PFSK-1 (cell line): ENCODE data around the gene SHISAL1.

Experiments used
- FOXP2 ChIP-seq: optimal IDR thresholded peaks from 2 replicates; pipeline ENCODE3; 2011; ENCODE audit warnings: borderline replicate concordance, control low read depth, inconsistent platforms; ENCODE audit not compliant: insufficient read depth; ENCODE audit errors: extremely low read length, extremely low read depth
- POLR2AphosphoS5 ChIP-seq: IDR thresholded peaks from 2 replicates; pipeline ENCODE4 v1.6.1; 2012; ENCODE audit warnings: low read depth, mild to moderate bottlenecking, control low read depth, low read length, moderate library complexity
- SIN3A ChIP-seq: IDR thresholded peaks from 2 replicates; pipeline ENCODE4 v1.6.1; 2012; ENCODE audit warnings: mild to moderate bottlenecking, low read length, moderate library complexity, borderline replicate concordance; ENCODE audit not compliant: insufficient read depth
- TF ChIP-seq, protein P1 (sequence below), 2 experiments: IDR thresholded peaks; 2 replicates each; pipeline versions ENCODE4 v1.6.1 to v1.8.0; 2011 to 2012; ENCODE audit warnings: low read depth in 2 of 2, low read length in 2 of 2, control low read depth in 1 of 2, inconsistent platforms in 1 of 2, mild to moderate bottlenecking in 1 of 2, moderate library complexity in 1 of 2; ENCODE audit not compliant: insufficient read depth in 1 of 2

DNA sequence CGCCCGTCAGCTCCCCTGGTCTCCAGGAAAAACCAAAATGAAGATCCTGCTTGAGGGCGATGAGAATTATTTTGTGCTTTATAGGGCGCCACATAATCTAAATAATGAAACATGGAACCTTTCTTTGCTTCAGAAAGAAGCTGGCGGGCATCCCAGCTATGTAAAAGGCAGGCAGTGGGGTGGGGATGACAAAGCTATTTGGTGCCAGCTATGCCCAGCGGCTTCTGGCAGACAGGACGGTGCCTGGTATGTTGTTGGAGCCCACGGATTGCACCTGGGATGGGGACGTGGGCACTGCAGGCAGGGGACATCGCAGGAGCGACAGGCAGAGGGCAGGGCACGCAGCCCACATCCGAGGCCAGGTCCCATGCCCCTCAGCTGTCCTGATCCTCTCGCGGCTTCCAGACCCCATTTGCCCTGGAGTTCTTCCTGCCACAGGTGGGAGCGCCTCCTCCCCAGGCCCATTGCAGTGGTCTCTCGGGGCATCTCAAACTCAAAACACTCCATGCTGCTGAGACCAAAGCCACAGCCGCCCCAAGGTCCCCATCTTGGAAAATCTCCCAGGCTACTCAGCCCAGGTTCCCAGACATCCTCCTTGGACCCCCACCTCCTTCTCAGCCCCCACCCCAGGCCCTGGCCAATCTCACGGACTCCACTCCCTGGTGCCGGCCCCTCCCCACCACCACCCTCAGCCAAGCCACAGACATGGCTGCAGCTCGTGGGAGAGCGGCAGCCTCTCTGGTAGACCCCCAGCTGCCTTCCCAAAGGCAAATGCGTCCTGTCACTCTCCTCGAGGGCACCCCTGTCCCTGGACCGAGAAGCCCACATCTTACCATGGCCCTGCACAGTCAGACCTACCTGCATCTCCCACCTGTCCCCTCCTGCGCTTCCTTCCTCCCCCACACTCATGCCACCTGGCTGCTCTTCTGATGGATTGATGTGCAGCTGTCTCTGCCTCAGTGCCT is 45.7 kb downstream of the SHISAL1 start:
- TF ChIP-seq, protein P1, sequence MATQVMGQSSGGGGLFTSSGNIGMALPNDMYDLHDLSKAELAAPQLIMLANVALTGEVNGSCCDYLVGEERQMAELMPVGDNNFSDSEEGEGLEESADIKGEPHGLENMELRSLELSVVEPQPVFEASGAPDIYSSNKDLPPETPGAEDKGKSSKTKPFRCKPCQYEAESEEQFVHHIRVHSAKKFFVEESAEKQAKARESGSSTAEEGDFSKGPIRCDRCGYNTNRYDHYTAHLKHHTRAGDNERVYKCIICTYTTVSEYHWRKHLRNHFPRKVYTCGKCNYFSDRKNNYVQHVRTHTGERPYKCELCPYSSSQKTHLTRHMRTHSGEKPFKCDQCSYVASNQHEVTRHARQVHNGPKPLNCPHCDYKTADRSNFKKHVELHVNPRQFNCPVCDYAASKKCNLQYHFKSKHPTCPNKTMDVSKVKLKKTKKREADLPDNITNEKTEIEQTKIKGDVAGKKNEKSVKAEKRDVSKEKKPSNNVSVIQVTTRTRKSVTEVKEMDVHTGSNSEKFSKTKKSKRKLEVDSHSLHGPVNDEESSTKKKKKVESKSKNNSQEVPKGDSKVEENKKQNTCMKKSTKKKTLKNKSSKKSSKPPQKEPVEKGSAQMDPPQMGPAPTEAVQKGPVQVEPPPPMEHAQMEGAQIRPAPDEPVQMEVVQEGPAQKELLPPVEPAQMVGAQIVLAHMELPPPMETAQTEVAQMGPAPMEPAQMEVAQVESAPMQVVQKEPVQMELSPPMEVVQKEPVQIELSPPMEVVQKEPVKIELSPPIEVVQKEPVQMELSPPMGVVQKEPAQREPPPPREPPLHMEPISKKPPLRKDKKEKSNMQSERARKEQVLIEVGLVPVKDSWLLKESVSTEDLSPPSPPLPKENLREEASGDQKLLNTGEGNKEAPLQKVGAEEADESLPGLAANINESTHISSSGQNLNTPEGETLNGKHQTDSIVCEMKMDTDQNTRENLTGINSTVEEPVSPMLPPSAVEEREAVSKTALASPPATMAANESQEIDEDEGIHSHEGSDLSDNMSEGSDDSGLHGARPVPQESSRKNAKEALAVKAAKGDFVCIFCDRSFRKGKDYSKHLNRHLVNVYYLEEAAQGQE (IDR thresholded peaks at IDR 0.05; ENCODE audit: insufficient read depth in 1 of 2, low read depth in 2 of 2, low read length in 2 of 2) = no peak
- no peak for TF ChIP-seq POLR2AphosphoS5
- TF ChIP-seq FOXP2 = no peak
- TF ChIP-seq SIN3A = no peak
